CD14-positive monocyte (primary cell): ENCODE measurements around the gene TMEM158. TPM values are rescaled to one million over a fixed set of nuclear protein-coding genes. Genes with fewer than 3 reads are reported as not detected.

ENCODE experiments used
- DNase-seq, 3 donors: peaks; one replicate each; pipeline ENCODE4 v3.0.0-alpha.2; 2011 to 2022
- H2AFZ ChIP-seq: 2 replicates; pipeline ENCODE4 v1.6.0; 2012; ENCODE audit warnings: mild to moderate bottlenecking, low read depth, low read length, inconsistent platforms; ENCODE audit not compliant: insufficient read depth, poor library complexity, severe bottlenecking
- H3K27ac ChIP-seq, 2 donors: 1 replicate in 1 of 2; 2 replicates in 1 of 2; pipeline ENCODE4 v1.5.1; 2012 to 2013; ENCODE audit warnings: low read length in 2 of 2, control low read depth in 1 of 2, inconsistent platforms in 1 of 2, low read depth in 1 of 2, mild to moderate bottlenecking in 1 of 2
- H3K27me3 ChIP-seq, 2 donors: one replicate each; pipeline versions ENCODE4 v1.6.0 to v1.6.1; 2011 to 2013; ENCODE audit warnings: low read length in 2 of 2; ENCODE audit not compliant: control insufficient read depth in 2 of 2, insufficient read depth in 2 of 2
- H3K36me3 ChIP-seq, 2 donors: replicated peaks in 1 of 2; 1 replicate in 1 of 2; 2 replicates in 1 of 2; pipeline versions ENCODE4 v1.5.1 to v1.6.1; 2012 to 2013; ENCODE audit warnings: low read length in 2 of 2, control low read depth in 1 of 2, inconsistent platforms in 1 of 2, mild to moderate bottlenecking in 1 of 2; ENCODE audit not compliant: insufficient read depth in 2 of 2, control insufficient read depth in 1 of 2
- H3K4me1 ChIP-seq, 2 donors: 1 replicate in 1 of 2; 2 replicates in 1 of 2; pipeline versions ENCODE4 v1.5.1 to v1.6.1; 2012 to 2013; ENCODE audit warnings: low read length in 2 of 2, control low read depth in 1 of 2, inconsistent platforms in 1 of 2, mild to moderate bottlenecking in 1 of 2, moderate library complexity in 1 of 2; ENCODE audit not compliant: insufficient read depth in 2 of 2, control insufficient read depth in 1 of 2
- H3K4me2 ChIP-seq: replicated peaks from 2 replicates; pipeline ENCODE3; 2012; ENCODE audit warnings: low read length, moderate library complexity, mild to moderate bottlenecking; ENCODE audit not compliant: poor library complexity, severe bottlenecking; ENCODE audit errors: extremely low read depth
- H3K4me3 ChIP-seq, 3 experiments: fragments of 200-600 bp in 1 of 3; sonication (generic) in 1 of 3; replicated peaks in 1 of 3; 1 replicate in 2 of 3; 2 replicates in 1 of 3; pipeline ENCODE4 v1.5.1; 2011 to 2013; ENCODE audit warnings: low read length in 3 of 3, mild to moderate bottlenecking in 3 of 3, control low read depth in 2 of 3, low read depth in 2 of 3, inconsistent platforms in 1 of 3, moderate library complexity in 1 of 3
- H3K79me2 ChIP-seq: 2 replicates; pipeline ENCODE4 v1.6.0; 2012; ENCODE audit warnings: mild to moderate bottlenecking, control low read depth, inconsistent platforms, low read length, moderate library complexity; ENCODE audit not compliant: insufficient read depth
- H3K9ac ChIP-seq: 2 replicates; pipeline ENCODE4 v1.6.0; 2017; ENCODE audit warnings: low read length, mild to moderate bottlenecking; ENCODE audit not compliant: insufficient read depth, poor library complexity, severe bottlenecking
- H3K9me3 ChIP-seq, 2 donors: replicated peaks in 1 of 2; 1 replicate in 1 of 2; 2 replicates in 1 of 2; pipeline versions ENCODE4 v1.5.1 to v1.6.1; 2012 to 2013; ENCODE audit warnings: low read length in 2 of 2, control low read depth in 1 of 2; ENCODE audit not compliant: control insufficient read depth in 1 of 2, insufficient read depth in 1 of 2
- H4K20me1 ChIP-seq: 2 replicates; pipeline ENCODE4 v1.6.0; 2012; ENCODE audit warnings: mild to moderate bottlenecking, low read length, control low read depth, moderate library complexity; ENCODE audit not compliant: insufficient read depth
- H3K27ac Mint-ChIP-seq, 7 donors: one replicate each; pipeline ENCODE4 v1.8.0; 2020; ENCODE audit warnings: mild to moderate bottlenecking in 7 of 7, mixed read lengths in 7 of 7, moderate library complexity in 6 of 7, inconsistent platforms in 2 of 7
- H3K27me3 Mint-ChIP-seq, 3 donors: one replicate each; pipeline ENCODE4 v1.8.0; 2021 to 2022; ENCODE audit warnings: low read depth in 3 of 3, mild to moderate bottlenecking in 3 of 3, mixed read lengths in 3 of 3, moderate library complexity in 3 of 3, inconsistent platforms in 1 of 3
- H3K36me3 Mint-ChIP-seq, 2 donors: one replicate each; pipeline ENCODE4 v1.8.0; 2020; ENCODE audit warnings: mixed read lengths in 2 of 2, inconsistent platforms in 1 of 2, mild to moderate bottlenecking in 1 of 2
- H3K4me1 Mint-ChIP-seq: one replicate; pipeline ENCODE4 v1.8.0; 2020; ENCODE audit warnings: mild to moderate bottlenecking, mixed read lengths
- H3K4me3 Mint-ChIP-seq, 2 donors: one replicate each; pipeline ENCODE4 v1.8.0; 2020; ENCODE audit warnings: mild to moderate bottlenecking in 2 of 2, mixed read lengths in 2 of 2, moderate library complexity in 1 of 2
- H3K9me3 Mint-ChIP-seq, 7 donors: one replicate each; pipeline ENCODE4 v1.8.0; 2020 to 2022; ENCODE audit warnings: mixed read lengths in 7 of 7, mild to moderate bottlenecking in 6 of 7, moderate library complexity in 6 of 7, inconsistent platforms in 2 of 7
- CTCF ChIP-seq: fragments of 200-600 bp; IDR thresholded peaks from one replicate; pipeline ENCODE4 v1.8.0; 2022; ENCODE audit warnings: antibody characterized with exemption, mild to moderate bottlenecking
- WGBS: methylation state at CpG from one replicate; pipeline ENCODE4 v1.1.5; 2013; ENCODE audit warnings: missing lambda C conversion rate; ENCODE audit not compliant: insufficient coverage; 5-methylcytosine and 5-hydroxymethylcytosine counted together
- intact Hi-C, 2 donors: fragments of 100-400 bp; cut with micrococcal nuclease; formaldehyde crosslinking; loops; one replicate each; pipeline versions ENCODE4 v1.15.0 to v1.15.1; 2023
- polyA minus RNA-seq: library from RNA; depleted of rRNA, polyadenylated mRNA; stranded (reverse); fragments of >200 nt; gene quantifications from 2 replicates; pipeline ENCODE4 v1.2.3, GENCODE V29; 2012
- polyA plus RNA-seq, 3 donors: library from polyadenylated mRNA; depleted of rRNA in 1 of 3; unstranded in 2 of 3; stranded (reverse) in 1 of 3; fragments of 300-500 nt in 2 of 3; fragments of >200 nt in 1 of 3; fragmentation: Illumina TruSeq in 2 of 3; gene quantifications; 1 replicate in 2 of 3; 2 replicates in 1 of 3; pipeline ENCODE4 v1.2.3, GENCODE V29; 2012 to 2021
- total RNA-seq, 12 experiments: library from RNA in 1 of 12; stranded (reverse) in 1 of 12; fragments of 120-200 nt in 1 of 12; gene quantifications; one replicate each; pipeline ENCODE4 v1.2.4 and lab custom pipeline; 2013 to 2026; ENCODE audit warnings: mixed read lengths in 6 of 12, inconsistent platforms in 1 of 12

The TMEM158 gene
- total RNA-seq (2013), result 0.44 TPM
- under 1 TPM in 2 of 3 donors, not detected in 1; 0.19 to 0.88 TPM for polyA plus RNA-seq
- polyA minus RNA-seq, result 0.97 and 1.8 TPM in 2 replicates
- total RNA-seq (lab: John Stamatoyannopoulos, UW), result 0.42 to 2.3 (median 1.1) reads per million in 11 experiments

GRCh38 chr3:45226206-45226915, at the start of gene TMEM158:
Gene TMEM158, minus strand, starts transcription at chr3:45226287. Its CDS starts 260 bp downstream, at chr3:45226027.
- DNase-seq, result peak; percentile 60 to 81 (median 61)
- Mint-ChIP-seq H3K9me3 (peaks cover 0 to 6% (median 5%) of the 10 kb centered on the region in 7 donors), H3K27me3 (peaks cover 57 to 62% (median 60%) of the 10 kb centered on the region in 3 donors), H3K4me1 (peaks cover 8% of the 10 kb centered on the region), H3K27ac (peak within 1 kb of the TSS in 2 of 7 donors; percentile 18 to 58), H3K4me3 (peak within 1 kb of the TSS; percentile 81 to 92), H3K36me3 (peaks cover 5 to 6% of the 10 kb centered on the region in 2 donors)
- Histone ChIP-seq H3K9me3 (peaks cover 0 to 3% of the 10 kb centered on the region in 2 donors), H4K20me1 (no peaks in the 10 kb centered on the region), H3K27me3 (peaks cover 47 to 67% of the 10 kb centered on the region in 2 donors), H3K79me2 (no peaks in the 10 kb centered on the region), H3K4me3 (peak within 1 kb of the TSS; percentile 34 to 72 (median 45)), H3K27ac (no peak within 1 kb of the TSS), H3K4me1 (peaks cover 9 to 12% of the 10 kb centered on the region in 2 donors), H3K4me2 (peak within 1 kb of the TSS; percentile 73), H3K9ac (no peak within 1 kb of the TSS), H3K36me3 (no peaks in the 10 kb centered on the region), H2AFZ (peak within 1 kb of the TSS; percentile 70)
- WGBS, result 1% methylated on average over 63 of the region's 63 CpGs
- no peak for TF ChIP-seq CTCF
- intact Hi-C loops, result loop anchor here in 1 of 2 donors (5.0 to 10.0 kb wide), 2 partner anchors 276 to 438 kb away; no protein-coding TSS in a partner anchor

- DNase-seq, result no peak
- intact Hi-C loops, result no loop called here
- peaks cover 7 to 10% of the 10 kb centered on the region in 2 donors for H3K4me1 ChIP-seq
- H3K36me3 ChIP-seq, result no peaks in the 10 kb centered on the region
- no peak for TF ChIP-seq CTCF
- no peak overlapping the region for H3K4me2 ChIP-seq
- H3K4me3 ChIP-seq, result no peak overlapping the region
- Mint-ChIP-seq H3K36me3 (no peaks in the 10 kb centered on the region), H3K27me3 (peaks cover 5 to 10% (median 6%) of the 10 kb centered on the region in 3 donors), H3K4me1 (peaks cover 12% of the 10 kb centered on the region), H3K27ac (no peak overlapping the region), H3K4me3 (no peak overlapping the region), H3K9me3 (peaks cover 2 to 18% (median 13%) of the 10 kb centered on the region in 7 donors)
- no peak overlapping the region for H3K9ac ChIP-seq
- H3K9me3 ChIP-seq, result no peaks in the 10 kb centered on the region
- no peaks in the 10 kb centered on the region for H3K79me2 ChIP-seq
- no peaks in the 10 kb centered on the region for H3K27me3 ChIP-seq
- H4K20me1 ChIP-seq, result no peaks in the 10 kb centered on the region
- H3K27ac ChIP-seq, result no peak overlapping the region
- 56% methylated on average over 2 of the region's 5 CpGs for WGBS
- H2AFZ ChIP-seq, result no peak overlapping the region
These were observed 49.1 kb upstream of the TMEM158 start for GRCh38 chr3:45275006-45275704.
